Measurements from ENCODE around the gene ICAM1.

GRCh38 chr19:10226376-10227025 is 44.4 kb upstream of the ICAM1 start:
- TF ChIP-seq CTCF (IDR thresholded peaks at IDR 0.05) (no peak), POLR2A (IDR thresholded peaks at IDR 0.05) (no peak)

Data from right lobe of liver (tissue), 4 donors.